ENCODE results near the gene SCO1. TPM values are rescaled to one million over a fixed set of nuclear protein-coding genes. Genes with fewer than 3 reads are reported as not detected.

SCO1 gene
- polyA plus RNA-seq, 3 donors = 38.7 to 40.0 (median 39.5) TPM

- no peak for DNase-seq (ENCODE audit: extremely low read depth in 1 of 11, low read depth in 9 of 11, low spot score in 4 of 11)
Measured at GRCh38 chr17:10631048-10631700, 66.2 kb downstream of the SCO1 start.

DNA sequence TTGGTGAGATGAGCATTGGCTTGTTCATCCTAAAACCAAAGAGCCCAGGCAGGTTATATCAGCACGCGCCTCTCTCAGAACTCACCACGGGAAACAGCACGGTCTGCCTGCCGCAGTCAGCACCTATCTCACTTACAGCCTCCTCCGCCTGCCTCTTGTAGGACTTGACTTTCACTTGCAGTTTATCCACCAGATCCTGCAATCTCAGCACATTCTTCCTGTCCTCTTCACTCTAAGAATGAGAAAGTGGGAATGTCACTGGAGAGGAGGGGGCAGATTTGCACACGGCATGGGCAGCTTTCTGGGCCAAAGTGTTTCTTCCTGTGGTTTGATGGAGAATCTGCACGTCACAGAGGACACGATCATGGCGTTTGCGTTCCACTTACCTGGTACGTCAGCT lies 67.6 kb downstream of the SCO1 start:
- no peak for DNase-seq (ENCODE audit: extremely low read depth in 1 of 11, low read depth in 9 of 11, low spot score in 4 of 11)

GRCh38 chr17:10628756-10629155 lies 68.6 kb downstream of the SCO1 start:
- no peak for DNase-seq (ENCODE audit: extremely low read depth in 1 of 11, low read depth in 9 of 11, low spot score in 4 of 11)

GRCh38 chr17:10626390-10626789 lies 70.9 kb downstream of the SCO1 start:
- DNase-seq (ENCODE audit: extremely low read depth in 1 of 11, low read depth in 9 of 11, low spot score in 4 of 11) = no peak

DNA sequence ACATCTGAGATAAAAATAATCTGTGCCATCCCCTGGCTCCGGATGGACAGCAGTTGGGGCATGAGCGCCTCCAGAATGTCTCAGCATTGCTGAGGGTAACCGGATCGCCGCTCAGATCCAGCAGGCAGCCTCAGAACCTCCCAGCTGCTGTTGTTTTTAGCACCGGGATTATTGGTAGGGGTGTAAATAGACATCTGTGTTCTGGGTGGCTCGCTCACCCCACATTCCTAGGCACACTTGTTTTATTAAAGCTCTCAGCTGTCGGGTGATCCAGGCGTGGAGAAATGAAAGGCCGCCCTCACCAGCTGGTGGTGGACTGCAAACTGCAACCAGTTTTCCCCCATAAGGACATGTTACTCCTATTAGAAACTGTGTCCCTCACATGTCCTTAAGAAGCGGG lies 72.4 kb downstream of the SCO1 start:
- no peak for DNase-seq (ENCODE audit: extremely low read depth in 1 of 11, low read depth in 9 of 11, low spot score in 4 of 11)

GRCh38 chr17:10623737-10624338 lies 73.5 kb downstream of the SCO1 start:
- no peak for DNase-seq (ENCODE audit: extremely low read depth in 1 of 11, low read depth in 9 of 11, low spot score in 4 of 11)

- DNase-seq (ENCODE audit: extremely low read depth in 1 of 11, low read depth in 9 of 11, low spot score in 4 of 11) = no peak
Measured at GRCh38 chr17:10622617-10623485, 74.5 kb downstream of the SCO1 start.

Other genes starting within 250 kb of the SCO1 start
- under 1 TPM; 0.08 to 0.22 (median 0.10) TPM for gene MYH4, start 228.0 kb downstream of the SCO1 start, polyA plus RNA-seq (ENCODE audit: insufficient read length in 3 of 3)
- gene MYH1, start 179.0 kb downstream of the SCO1 start, polyA plus RNA-seq (ENCODE audit: insufficient read length in 3 of 3) = under 1 TPM in 2 of 3 donors, not detected in 1; 0.03 to 0.08 TPM
- under 1 TPM in 2 of 3 donors, not detected in 1; 0.07 to 0.11 TPM for gene MYH2, start 147.9 kb downstream of the SCO1 start, polyA plus RNA-seq (ENCODE audit: insufficient read length in 3 of 3)
- gene MYH3, start 40.2 kb downstream of the SCO1 start, polyA plus RNA-seq (ENCODE audit: insufficient read length in 3 of 3) = 1 to 10 TPM; 3.9 to 7.4 (median 5.6) TPM
- gene ADPRM, start 61 bp upstream of the SCO1 start, polyA plus RNA-seq (ENCODE audit: insufficient read length in 3 of 3) = 10 to 100 TPM; 13.4 to 16.8 (median 15.9) TPM
- gene TMEM220, start 32.5 kb upstream of the SCO1 start, polyA plus RNA-seq (ENCODE audit: insufficient read length in 3 of 3) = 10 to 100 TPM in 2 of 3 donors, 1 to 10 TPM in 1; 8.5 to 15.2 (median 10.6) TPM
- gene TMEM238L, start 106.6 kb upstream of the SCO1 start, polyA plus RNA-seq (ENCODE audit: insufficient read length in 3 of 3) = 10 to 100 TPM in 1 of 3 donors, 1 to 10 TPM in 2; 1.9 to 11.1 (median 2.9) TPM
- gene PIRT, start 140.6 kb upstream of the SCO1 start, polyA plus RNA-seq (ENCODE audit: insufficient read length in 3 of 3) = not detected

Measured in renal cortex interstitium (tissue), 11 donors.